HEK293 (cell line): Measurements from ENCODE around the gene NUDT3.

ENCODE experiments used
- CTCF ChIP-seq: fragments of 450-650 bp; formaldehyde crosslinking; IDR thresholded peaks from 2 replicates; pipeline ENCODE4 v1.5.1; 2016; ENCODE audit warnings: missing biosample characterization, missing genetic modification characterization
- EGR2 ChIP-seq: fragments of 450-650 bp; formaldehyde crosslinking; IDR thresholded peaks from 2 replicates; pipeline ENCODE4 v1.5.1; 2016; ENCODE audit warnings: low read depth, missing biosample characterization, missing genetic modification characterization
- GLI4 ChIP-seq: fragments of 450-650 bp; formaldehyde crosslinking; IDR thresholded peaks from 2 replicates; pipeline ENCODE4 v1.5.1; 2016; ENCODE audit warnings: missing biosample characterization, missing genetic modification characterization
- GLIS2 ChIP-seq: fragments of 450-650 bp; formaldehyde crosslinking; IDR thresholded peaks from 2 replicates; pipeline ENCODE4 v1.5.1; 2016; ENCODE audit warnings: missing biosample characterization, missing genetic modification characterization
- KLF1 ChIP-seq: fragments of 450-650 bp; formaldehyde crosslinking; IDR thresholded peaks from 2 replicates; pipeline ENCODE4 v1.5.1; 2016; ENCODE audit warnings: missing biosample characterization, missing genetic modification characterization
- KLF16 ChIP-seq: fragments of 450-650 bp; formaldehyde crosslinking; IDR thresholded peaks from 2 replicates; pipeline ENCODE4 v1.5.1; 2017; ENCODE audit warnings: missing biosample characterization, missing genetic modification characterization
- KLF17 ChIP-seq: fragments of 450-650 bp; formaldehyde crosslinking; IDR thresholded peaks from 2 replicates; pipeline ENCODE4 v1.5.1; 2016; ENCODE audit warnings: missing biosample characterization, missing genetic modification characterization
- PBX3 ChIP-seq: sonication (generic); formaldehyde crosslinking; IDR thresholded peaks from 2 replicates; pipeline ENCODE4 v1.8.1; 2022; ENCODE audit warnings: mild to moderate bottlenecking, moderate library complexity, missing genetic modification reagents
- SP3 ChIP-seq: fragments of 450-650 bp; formaldehyde crosslinking; IDR thresholded peaks from 2 replicates; pipeline ENCODE4 v1.5.1; 2016; ENCODE audit warnings: missing biosample characterization, missing genetic modification characterization
- WT1 ChIP-seq: fragments of 450-650 bp; formaldehyde crosslinking; IDR thresholded peaks from 2 replicates; pipeline ENCODE4 v1.5.1; 2016; ENCODE audit warnings: missing biosample characterization, missing genetic modification characterization
- YY1 ChIP-seq: fragments of 450-650 bp; formaldehyde crosslinking; IDR thresholded peaks from 2 replicates; pipeline ENCODE4 v1.5.1; 2018; ENCODE audit warnings: missing biosample characterization, missing genetic modification characterization
- ZEB2 ChIP-seq: fragments of 450-650 bp; formaldehyde crosslinking; IDR thresholded peaks from 2 replicates; pipeline ENCODE4 v1.5.1; 2016; ENCODE audit warnings: missing biosample characterization, missing genetic modification characterization
- ZFP41 ChIP-seq: fragments of 450-650 bp; formaldehyde crosslinking; IDR thresholded peaks from 2 replicates; pipeline ENCODE4 v1.5.1; 2016; ENCODE audit warnings: missing biosample characterization, missing genetic modification characterization, borderline replicate concordance
- ZFP69B ChIP-seq: fragments of 450-650 bp; formaldehyde crosslinking; IDR thresholded peaks from 2 replicates; pipeline ENCODE4 v1.5.1; 2016; ENCODE audit warnings: missing biosample characterization, missing genetic modification characterization
- ZNF18 ChIP-seq: fragments of 450-650 bp; formaldehyde crosslinking; IDR thresholded peaks from 2 replicates; pipeline ENCODE4 v1.5.1; 2016; ENCODE audit warnings: missing biosample characterization, missing genetic modification characterization
- ZNF214 ChIP-seq: fragments of 450-650 bp; formaldehyde crosslinking; IDR thresholded peaks from 2 replicates; pipeline ENCODE4 v1.5.1; 2017; ENCODE audit warnings: missing biosample characterization, mild to moderate bottlenecking, missing genetic modification characterization, borderline replicate concordance
- ZNF433 ChIP-seq: fragments of 450-650 bp; formaldehyde crosslinking; IDR thresholded peaks from 2 replicates; pipeline ENCODE4 v1.5.1; 2016; ENCODE audit warnings: missing biosample characterization, missing genetic modification characterization, low read depth
- ZNF555 ChIP-seq: fragments of 450-650 bp; formaldehyde crosslinking; conservative IDR thresholded peaks from 2 replicates; pipeline ENCODE4 v1.5.1; 2017; ENCODE audit warnings: missing biosample characterization, mild to moderate bottlenecking, missing genetic modification characterization, inconsistent platforms
- ZNF561 ChIP-seq: fragments of 450-650 bp; IDR thresholded peaks from 2 replicates; pipeline ENCODE4 v1.5.1; 2018; ENCODE audit warnings: missing biosample characterization, missing genetic modification characterization, borderline replicate concordance
- ZNF571 ChIP-seq: fragments of 450-650 bp; formaldehyde crosslinking; IDR thresholded peaks from 2 replicates; pipeline ENCODE4 v1.5.0; 2017; ENCODE audit warnings: missing biosample characterization, missing genetic modification characterization
- ZNF596 ChIP-seq: fragments of 450-650 bp; IDR thresholded peaks from 2 replicates; pipeline ENCODE4 v1.5.0; 2018; ENCODE audit warnings: missing biosample characterization, mild to moderate bottlenecking, missing genetic modification characterization, moderate library complexity
- ZNF629 ChIP-seq: fragments of 450-650 bp; formaldehyde crosslinking; IDR thresholded peaks from 2 replicates; pipeline ENCODE4 v1.5.1; 2017; ENCODE audit warnings: missing biosample characterization, missing genetic modification characterization
- ZNF670 ChIP-seq: fragments of 450-650 bp; formaldehyde crosslinking; IDR thresholded peaks from 2 replicates; pipeline ENCODE4 v1.5.1; 2016; ENCODE audit warnings: missing biosample characterization, missing genetic modification characterization, low read depth
- ZNF677 ChIP-seq: fragments of 450-650 bp; IDR thresholded peaks from 2 replicates; pipeline ENCODE4 v1.5.0; 2018; ENCODE audit warnings: missing biosample characterization, mild to moderate bottlenecking, missing genetic modification characterization, moderate library complexity
- ZNF843 ChIP-seq: fragments of 450-650 bp; formaldehyde crosslinking; IDR thresholded peaks from 2 replicates; pipeline ENCODE4 v1.5.1; 2016; ENCODE audit warnings: missing biosample characterization, missing genetic modification characterization
- TF ChIP-seq, protein P1 (sequence below): fragments of 450-650 bp; formaldehyde crosslinking; IDR thresholded peaks from 2 replicates; pipeline ENCODE4 v1.5.1; 2016; ENCODE audit warnings: missing biosample characterization, missing genetic modification characterization
- TF ChIP-seq, protein P2 (sequence below): fragments of 450-650 bp; formaldehyde crosslinking; IDR thresholded peaks from 2 replicates; pipeline ENCODE4 v1.5.1; 2016; ENCODE audit warnings: missing biosample characterization, missing genetic modification characterization
- TF ChIP-seq, protein P3 (sequence below): fragments of 450-650 bp; formaldehyde crosslinking; IDR thresholded peaks from 2 replicates; pipeline ENCODE4 v1.5.1; 2016; ENCODE audit warnings: missing biosample characterization, missing genetic modification characterization

Gene NUDT3

DNA sequence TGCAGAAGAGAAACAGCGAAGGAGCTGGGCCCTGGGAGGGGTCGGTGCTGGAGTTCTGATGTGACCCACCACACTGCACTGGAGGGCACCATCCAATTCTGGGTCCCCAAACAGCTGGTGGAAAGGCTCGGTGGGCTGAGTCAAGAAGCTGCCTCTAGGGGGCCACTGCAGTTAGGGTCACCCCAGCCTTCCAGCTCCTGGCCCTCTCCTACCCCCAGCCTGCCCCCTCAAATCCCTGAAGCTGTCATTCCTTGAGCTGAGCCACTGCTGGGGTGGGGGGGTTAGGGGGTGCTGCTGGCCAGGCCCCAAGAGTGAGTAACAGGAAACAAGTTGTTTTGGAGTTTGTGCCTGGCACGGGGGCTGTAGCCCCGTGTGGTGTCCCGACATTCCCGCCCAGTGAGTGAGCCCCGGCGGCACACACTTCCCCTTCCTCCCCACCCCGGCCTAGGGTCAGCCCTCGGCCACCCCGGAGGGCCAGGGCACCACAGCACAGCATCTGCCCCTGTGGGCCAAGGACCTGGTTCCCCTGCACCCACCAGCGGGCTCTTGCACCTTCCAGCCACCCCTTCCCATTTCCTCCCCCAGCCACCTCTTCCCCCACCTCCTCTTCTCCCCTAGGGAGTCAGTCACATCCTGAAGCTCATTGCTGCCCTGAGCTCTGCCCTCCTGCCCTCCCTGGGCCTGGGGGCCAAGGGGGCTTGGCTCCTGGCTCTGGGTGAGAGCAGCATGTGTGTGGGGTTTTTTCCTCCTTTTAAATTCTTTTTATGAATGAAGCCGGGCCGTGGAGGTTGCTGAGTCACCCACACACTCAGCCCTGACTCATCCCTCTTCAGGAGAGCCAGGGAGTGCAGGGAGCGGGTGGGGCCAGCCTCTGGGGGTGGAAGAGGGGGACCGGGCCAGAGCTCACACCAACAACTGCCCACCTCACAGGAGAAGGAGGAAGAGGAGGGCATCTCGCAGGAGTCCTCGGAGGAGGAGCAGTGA lies 148.3 kb downstream of the NUDT3 start (continued):
- TF ChIP-seq, protein P1, sequence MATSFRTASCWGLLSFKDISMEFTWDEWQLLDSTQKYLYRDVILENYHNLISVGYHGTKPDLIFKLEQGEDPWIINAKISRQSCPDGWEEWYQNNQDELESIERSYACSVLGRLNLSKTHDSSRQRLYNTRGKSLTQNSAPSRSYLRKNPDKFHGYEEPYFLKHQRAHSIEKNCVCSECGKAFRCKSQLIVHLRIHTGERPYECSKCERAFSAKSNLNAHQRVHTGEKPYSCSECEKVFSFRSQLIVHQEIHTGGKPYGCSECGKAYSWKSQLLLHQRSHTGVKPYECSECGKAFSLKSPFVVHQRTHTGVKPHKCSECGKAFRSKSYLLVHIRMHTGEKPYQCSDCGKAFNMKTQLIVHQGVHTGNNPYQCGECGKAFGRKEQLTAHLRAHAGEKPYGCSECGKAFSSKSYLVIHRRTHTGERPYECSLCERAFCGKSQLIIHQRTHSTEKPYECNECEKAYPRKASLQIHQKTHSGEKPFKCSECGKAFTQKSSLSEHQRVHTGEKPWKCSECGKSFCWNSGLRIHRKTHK (tag by site-specific recombination), result no peak
- TF ChIP-seq ZNF555 (tag by site-specific recombination) (no peak), ZNF843 (no peak), ZFP41 (tag by site-specific recombination) (no peak), GLIS2 (tag by site-specific recombination) (peak; percentile 87), ZNF571 (tag by site-specific recombination) (no peak), ZNF677 (no peak), ZNF561 (tag by site-specific recombination) (no peak), ZNF670 (tag by site-specific recombination) (no peak), GLI4 (tag by site-specific recombination) (no peak), KLF1 (peak; percentile 35; the same call in 1 of the 2 replicates), ZFP69B (tag by site-specific recombination) (peak; percentile 91), EGR2 (tag by site-specific recombination) (peak; percentile 95), CTCF (tag by site-specific recombination) (peak; percentile 58; the same call in 1 of the 2 replicates), PBX3 (no peak), KLF17 (tag by site-specific recombination) (no peak), YY1 (tag by site-specific recombination) (no peak), SP3 (peak; percentile 56; the same call in 1 of the 2 replicates), WT1 (peak; percentile 56), ZEB2 (tag by site-specific recombination) (0 out of 2 replicates have a peak, but pooled peaks have one; percentile 52), ZNF629 (tag by site-specific recombination) (peak; percentile 65; the same call in 1 of the 2 replicates), ZNF18 (tag by site-specific recombination) (no peak), ZNF596 (tag by site-specific recombination) (no peak), ZNF214 (tag by site-specific recombination) (no peak), ZNF433 (tag by site-specific recombination) (no peak), KLF16 (tag by site-specific recombination) (no peak)
- TF ChIP-seq, protein P2, sequence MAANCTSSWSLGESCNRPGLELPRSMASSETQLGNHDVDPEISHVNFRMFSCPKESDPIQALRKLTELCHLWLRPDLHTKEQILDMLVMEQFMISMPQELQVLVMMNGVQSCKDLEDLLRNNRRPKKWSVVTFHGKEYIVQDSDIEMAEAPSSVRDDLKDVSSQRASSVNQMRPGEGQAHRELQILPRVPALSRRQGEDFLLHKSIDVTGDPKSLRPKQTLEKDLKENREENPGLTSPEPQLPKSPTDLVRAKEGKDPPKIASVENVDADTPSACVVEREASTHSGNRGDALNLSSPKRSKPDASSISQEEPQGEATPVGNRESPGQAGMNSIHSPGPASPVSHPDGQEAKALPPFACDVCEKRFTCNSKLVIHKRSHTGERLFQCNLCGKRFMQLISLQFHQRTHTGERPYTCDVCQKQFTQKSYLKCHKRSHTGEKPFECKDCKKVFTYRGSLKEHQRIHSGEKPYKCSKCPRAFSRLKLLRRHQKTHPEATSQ (tag by site-specific recombination), result no peak
- TF ChIP-seq, protein P3, sequence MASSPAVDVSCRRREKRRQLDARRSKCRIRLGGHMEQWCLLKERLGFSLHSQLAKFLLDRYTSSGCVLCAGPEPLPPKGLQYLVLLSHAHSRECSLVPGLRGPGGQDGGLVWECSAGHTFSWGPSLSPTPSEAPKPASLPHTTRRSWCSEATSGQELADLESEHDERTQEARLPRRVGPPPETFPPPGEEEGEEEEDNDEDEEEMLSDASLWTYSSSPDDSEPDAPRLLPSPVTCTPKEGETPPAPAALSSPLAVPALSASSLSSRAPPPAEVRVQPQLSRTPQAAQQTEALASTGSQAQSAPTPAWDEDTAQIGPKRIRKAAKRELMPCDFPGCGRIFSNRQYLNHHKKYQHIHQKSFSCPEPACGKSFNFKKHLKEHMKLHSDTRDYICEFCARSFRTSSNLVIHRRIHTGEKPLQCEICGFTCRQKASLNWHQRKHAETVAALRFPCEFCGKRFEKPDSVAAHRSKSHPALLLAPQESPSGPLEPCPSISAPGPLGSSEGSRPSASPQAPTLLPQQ (tag by site-specific recombination), result peak; percentile 91
